Coronary artery (tissue), 2 donors: ENCODE data around the gene MARK3.

ENCODE experiments used
- DNase-seq: peaks from one replicate; pipeline ENCODE4 v3.0.0-alpha.2; 2017; ENCODE audit warnings: low spot score
- H3K27ac ChIP-seq, 2 donors: fragments of 200-600 bp; sonication (generic); one replicate each; pipeline ENCODE4 v1.5.1; 2016 to 2019
- H3K4me3 ChIP-seq: fragments of 200-600 bp; sonication (generic); 2 replicates; pipeline ENCODE4 v1.5.1; 2016; ENCODE audit warnings: mild to moderate bottlenecking, moderate library complexity
- CTCF ChIP-seq: fragments of 200-600 bp; sonication (generic); IDR thresholded peaks from one replicate; pipeline ENCODE4 v1.5.1; 2019; ENCODE audit warnings: antibody characterized with exemption

The MARK3 gene

GRCh38 chr14:103549361-103550311, 164.4 kb downstream of the MARK3 start:
- DNase-seq, result no peak
- no peak for TF ChIP-seq CTCF
- Histone ChIP-seq H3K4me3 (no peak overlapping the region), H3K27ac (peak overlapping the region; percentile 90 to 96)

GRCh38 chr14:103550451-103551337, 165.5 kb downstream of the MARK3 start:
- H3K27ac ChIP-seq, result peak overlapping the region; percentile 90 to 96
- peak overlapping the region; percentile 57 for H3K4me3 ChIP-seq
- DNase-seq, result no peak
- TF ChIP-seq CTCF, result no peak

- Histone ChIP-seq H3K4me3 (peak overlapping the region; percentile 57), H3K27ac (peak overlapping the region; percentile 90 to 96)
- peak; percentile 91 for DNase-seq
- no peak for TF ChIP-seq CTCF
Measured at GRCh38 chr14:103551338-103551762, 166.1 kb downstream of the MARK3 start.

GRCh38 chr14:103552011-103552845, 167.0 kb downstream of the MARK3 start:
- TF ChIP-seq CTCF, result no peak
- H3K4me3 ChIP-seq, result peak overlapping the region; percentile 57

GRCh38 chr14:103552846-103553210, 167.6 kb downstream of the MARK3 start:
- Histone ChIP-seq H3K4me3 (no peak overlapping the region), H3K27ac (peak overlapping the region; percentile 90 to 96)
- DNase-seq, result no peak
- TF ChIP-seq CTCF, result no peak

More at GRCh38 chr14:103552011-103552845, 167.0 kb downstream of the MARK3 start:
- H3K27ac ChIP-seq, result peak overlapping the region; percentile 90 to 96
- DNase-seq, result peak; percentile 89
